GM19023 (cell line): ENCODE results near the gene MICAL2.
A peak's percentile ranks its signal among the peaks of the same experiment; 100 is the strongest.

ENCODE experiments used
- ATAC-seq: cut with Tn5 transposase; IDR thresholded peaks from one replicate; pipeline ENCODE4 v1.9.1; 2021; ENCODE audit warnings: mild to moderate bottlenecking, moderate library complexity; ENCODE audit not compliant: unreplicated experiment

The MICAL2 gene

DNA sequence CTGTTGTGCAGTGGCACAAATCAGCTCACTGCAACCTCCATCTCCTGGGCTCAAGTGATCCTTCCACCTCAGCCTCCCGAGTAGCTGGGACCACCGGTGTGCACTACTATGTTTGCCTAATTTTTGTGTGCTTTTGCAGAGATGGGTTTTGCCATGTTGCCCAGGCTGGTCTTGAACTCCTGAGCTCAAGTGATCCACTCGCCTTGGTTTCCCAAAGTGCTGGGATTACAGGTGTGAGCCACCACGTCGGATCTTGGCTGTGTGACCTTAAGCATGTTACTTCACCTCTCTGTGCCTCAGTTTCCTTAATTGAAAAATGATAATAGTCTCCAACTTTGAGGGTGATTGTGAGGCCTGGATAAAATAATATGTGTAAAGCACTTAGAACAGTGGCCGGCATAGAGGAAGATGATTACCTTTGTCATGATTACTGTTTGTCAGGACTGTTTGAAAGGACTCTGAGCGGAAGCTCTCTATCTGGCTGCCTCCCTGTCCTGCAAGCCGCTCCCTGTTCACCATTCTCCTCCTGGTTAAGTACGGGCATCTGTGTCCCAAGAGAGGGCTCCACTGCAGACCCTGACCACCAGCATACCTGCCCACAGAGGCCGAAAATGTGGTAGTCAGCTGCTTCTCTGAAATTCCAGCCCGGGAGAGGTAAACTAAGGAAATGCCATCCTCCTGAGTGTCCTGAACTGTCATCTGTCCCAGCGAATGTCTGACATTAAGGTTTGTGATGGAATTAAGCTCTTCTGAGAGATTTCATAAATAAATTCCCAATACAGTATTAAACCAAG is 73.6 kb downstream of the MICAL2 start:
- no peak for ATAC-seq

DNA sequence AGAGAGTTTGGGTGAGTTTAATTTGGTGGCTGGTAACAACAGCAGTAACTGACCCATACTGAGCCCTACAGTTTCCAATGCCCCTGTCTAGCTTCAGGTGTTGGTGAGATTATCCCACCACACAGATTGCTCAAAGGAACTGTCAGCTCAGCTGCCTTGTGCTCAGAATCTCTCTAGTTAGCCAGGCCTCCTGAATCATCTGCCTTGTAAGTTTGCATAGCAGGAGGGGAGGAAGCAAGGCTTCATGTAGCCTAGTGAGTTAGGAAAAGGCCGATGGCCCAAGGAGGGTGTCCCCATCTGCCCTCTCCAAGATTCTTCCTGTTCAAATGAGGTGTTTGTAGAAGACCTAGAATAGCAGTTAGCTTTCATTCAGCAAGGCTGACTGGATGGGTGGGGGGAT is 74.3 kb downstream of the MICAL2 start:
- ATAC-seq = no peak

DNA sequence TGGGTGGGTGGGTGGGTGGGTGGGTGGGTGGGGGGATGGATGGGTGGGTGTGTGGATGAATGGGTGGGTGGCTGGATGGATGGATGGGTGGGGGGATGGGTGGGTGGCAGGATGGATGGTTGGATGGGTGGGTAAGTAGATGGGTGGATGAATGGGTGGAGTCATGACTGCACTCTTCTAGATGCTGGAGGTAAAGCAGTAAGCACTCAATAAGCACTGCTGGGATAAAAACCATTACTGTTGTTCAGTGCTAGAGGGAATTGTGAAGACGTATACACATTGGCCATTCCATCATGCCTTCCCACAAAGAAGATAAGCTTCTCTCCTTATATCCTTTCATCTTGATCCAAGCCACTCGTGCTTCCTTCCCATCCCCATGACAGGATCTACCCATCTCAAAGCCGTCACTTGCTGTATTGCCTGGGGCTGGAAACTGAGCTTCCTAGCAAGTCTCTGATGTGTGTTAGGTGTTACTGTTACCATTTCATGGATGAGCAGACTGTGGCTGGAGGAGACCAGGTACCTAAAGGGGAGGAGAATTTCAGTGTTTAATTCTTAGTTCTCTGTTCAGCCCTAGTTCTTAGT is 74.8 kb downstream of the MICAL2 start:
- ATAC-seq = no peak

DNA sequence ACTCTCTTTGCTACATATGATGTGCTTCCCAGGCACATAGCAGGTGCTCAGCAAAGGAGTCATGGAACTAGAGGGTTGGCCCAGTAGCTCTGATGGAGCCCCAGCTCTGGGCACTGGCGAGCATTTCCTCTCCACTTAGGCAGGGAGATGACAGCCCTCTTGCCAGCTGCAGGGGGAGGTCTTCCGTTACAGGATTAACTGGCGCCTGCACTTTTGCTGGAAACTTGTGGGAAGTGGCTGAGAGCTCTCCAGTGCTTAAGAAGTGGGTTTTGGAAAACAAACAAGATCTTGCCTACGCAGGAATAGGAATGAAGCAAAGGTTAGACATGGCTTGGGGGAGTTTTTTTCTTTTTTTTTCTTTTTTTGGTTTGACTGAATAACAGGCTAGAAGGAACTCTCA is 75.5 kb downstream of the MICAL2 start:
- no peak for ATAC-seq

DNA sequence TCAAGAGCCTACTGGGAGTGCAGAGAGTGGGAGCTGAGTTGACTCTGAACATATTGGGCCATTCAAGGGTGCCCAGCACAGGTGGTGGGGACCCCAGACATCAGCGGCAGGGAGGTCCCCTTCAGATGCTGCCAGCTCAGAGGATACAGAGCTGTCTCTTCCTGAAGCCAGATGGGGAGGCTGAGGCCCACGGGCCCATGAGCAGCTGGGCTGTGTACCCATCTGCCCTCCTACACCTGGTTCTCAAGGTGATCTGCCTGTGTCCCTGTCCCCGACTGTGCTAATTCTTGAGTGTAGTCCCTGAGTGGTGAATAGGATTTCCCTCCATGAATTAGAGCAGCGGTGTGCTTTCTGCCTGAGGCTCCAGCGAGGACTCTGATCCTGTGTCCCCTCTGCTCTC is 76.3 kb downstream of the MICAL2 start:
- no peak for ATAC-seq

DNA sequence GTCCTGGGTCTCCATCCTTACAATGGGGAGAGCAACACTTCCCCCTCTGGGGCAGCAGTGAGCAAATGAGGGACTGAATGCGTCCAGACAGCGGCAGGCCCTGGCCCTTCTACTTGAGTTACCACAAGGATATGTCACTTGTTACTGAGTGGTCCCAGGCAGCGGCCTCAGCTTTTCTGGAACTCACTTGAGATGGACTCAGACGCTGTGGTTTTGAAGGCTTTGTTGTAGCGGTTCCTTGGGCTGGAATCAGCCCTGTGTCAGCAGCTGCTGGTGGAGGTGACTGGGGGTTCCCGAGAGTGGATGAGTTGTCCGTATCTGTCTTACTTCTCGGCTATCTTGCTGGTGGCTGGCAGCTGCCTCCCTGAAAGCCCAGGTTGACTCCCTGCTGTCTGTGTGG is 77.0 kb downstream of the MICAL2 start:
- ATAC-seq = no peak

DNA sequence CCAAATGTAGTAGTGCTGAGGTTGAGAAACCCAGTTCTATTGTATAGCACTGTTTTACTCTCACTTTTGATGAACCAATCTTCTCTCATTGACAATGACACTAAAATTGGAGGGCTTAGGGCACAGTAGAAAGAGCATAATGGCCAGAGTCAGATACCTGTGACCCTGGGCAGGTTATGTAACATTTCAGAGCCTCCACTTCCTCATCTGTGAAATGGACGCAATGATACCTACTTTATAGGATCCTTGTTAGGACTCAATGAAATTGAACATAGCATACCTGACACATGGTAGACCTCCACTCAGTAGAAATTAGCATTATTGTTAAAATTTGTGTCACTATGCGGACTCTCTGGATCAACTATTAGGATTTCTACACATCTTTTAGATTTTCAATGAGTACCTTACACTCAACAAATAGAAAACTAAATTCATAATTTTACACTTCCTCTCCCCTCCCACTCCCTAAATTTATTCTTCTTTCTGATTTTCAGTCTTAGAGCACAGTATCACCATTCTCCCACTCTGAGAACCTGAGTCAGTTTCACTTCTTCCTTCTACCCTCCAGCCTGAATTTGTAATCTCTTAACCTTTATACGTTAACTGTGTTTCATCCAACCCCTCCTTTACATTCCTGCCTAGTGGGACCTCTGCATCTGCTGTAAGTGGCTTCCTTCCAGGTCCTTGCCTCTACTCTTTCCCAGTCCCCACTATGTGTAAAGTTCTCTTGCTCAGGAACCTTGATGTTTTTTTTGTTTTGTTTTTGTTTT is 78.3 kb downstream of the MICAL2 start:
- ATAC-seq = peak; percentile 61

DNA sequence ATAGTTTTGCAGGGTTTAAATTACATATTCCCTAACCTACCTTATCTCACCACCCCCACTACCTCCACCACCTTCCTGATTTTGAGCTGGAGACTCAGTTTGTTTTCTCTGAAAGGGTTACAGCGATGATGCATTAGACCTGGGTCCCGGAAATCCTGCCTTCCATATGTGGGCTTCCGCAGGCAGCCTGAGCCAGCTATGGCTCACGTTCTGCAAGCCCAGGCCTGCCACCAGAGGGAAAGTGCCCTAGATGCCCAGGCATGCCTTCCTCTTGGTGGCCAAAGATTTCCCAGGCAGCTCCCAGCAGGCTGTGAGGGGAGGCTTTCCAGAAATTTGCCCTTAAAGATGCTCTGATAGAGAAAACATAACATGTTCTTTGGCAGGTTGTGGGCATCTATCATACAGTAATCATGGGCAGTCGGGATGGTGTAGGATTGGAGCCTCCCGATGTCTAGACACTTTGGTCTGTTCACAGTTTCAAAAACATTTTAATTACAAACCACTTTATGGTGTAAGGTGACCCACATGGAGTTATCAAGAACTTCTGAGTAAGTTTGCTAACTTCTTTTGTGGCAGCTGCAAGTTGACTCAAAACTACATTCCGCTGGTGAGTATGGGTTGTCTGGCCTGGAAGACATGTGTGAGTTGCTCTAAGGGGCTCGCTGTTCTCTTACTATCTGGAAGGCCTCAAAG is 79.3 kb downstream of the MICAL2 start:
- ATAC-seq = no peak

DNA sequence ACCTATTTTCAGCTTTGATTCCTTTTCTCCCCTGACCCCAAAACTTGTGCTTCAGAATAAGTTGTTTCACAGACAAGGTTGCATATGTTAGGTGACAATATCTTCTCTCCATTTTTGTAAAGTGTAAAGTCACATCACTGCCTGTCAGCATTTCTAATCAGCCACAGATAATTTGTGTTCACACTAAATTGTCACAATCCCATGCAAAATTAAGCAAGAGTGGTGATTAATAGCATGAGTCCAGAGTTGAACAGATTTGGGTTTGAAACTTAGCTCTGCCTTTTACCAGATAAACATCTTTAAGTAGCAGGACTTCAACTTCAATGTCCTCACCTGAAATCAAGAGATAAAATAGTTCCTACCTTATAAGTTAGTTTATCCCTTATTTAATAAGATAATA is 80.1 kb downstream of the MICAL2 start:
- ATAC-seq = no peak

DNA sequence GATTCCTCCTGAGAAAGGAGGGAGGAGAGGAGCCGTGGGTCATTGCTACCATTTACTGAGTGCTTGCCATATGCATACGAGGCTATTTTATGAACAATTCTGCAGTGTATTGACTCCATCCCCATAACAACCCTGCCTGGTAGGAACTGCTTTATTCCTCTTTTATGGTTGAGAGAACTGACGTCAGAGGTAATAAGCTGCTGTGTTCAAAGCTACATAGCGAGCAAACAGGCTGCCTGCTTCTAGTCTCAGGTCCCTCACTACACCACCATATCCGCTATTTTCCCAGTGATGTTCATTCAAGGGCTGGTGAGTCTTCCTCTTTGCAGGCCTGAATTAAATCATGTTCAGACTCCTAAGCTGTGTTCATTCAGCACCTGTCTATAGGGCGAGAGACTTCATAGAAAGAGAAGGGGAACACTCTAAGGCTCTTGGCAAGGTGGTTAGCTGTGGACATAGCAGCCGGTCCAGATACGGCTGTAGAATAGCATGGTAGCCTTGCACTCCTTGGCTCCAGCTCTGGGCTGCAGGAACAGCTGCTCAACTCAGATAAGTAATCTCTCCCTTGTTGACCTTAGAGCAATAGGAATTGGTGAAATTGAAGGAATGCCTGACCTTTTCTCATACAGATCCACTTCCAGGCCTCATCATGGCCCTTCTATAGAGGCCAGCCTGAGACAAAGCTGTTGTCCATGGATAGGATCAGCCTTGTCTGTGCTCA is 82.6 kb downstream of the MICAL2 start:
- no peak for ATAC-seq

DNA sequence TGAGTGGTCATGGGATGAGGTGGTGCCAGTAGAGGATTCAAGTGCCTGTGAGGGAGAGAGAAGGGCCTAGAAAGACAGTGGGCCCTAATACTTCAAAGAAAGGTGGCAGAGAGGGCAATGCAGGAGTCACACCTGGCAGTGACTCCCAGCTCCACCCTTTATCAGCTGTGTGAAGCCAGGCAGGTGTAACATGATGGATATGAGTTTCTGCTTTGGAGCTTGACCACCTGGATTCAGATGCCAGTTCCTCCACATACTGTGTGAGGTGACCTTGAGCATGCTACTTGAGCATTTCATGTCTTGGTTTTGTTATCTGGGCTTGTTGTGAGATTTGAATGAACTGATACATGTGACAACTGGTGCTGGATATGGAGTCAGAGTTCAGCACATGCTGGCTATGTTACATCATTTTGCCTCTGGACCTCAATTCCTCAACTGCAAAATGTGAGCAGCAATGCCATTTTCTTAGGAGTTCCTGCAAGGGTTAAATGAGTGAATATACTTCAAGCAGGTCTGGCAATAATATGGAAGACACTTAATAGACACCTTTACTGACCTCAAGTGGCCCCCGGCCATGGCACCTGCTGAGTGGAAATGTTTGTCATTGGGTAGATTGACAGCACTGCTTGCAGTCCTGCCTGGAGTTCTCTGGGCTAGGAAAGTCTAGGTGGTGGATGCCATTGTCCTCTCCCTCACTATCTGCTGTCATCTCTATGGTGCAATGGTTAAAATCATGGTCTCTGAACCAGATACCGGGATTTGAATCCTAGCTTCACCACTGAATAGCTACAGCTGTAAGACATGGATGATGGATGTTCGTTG is 83.3 kb downstream of the MICAL2 start:
- no peak for ATAC-seq

DNA sequence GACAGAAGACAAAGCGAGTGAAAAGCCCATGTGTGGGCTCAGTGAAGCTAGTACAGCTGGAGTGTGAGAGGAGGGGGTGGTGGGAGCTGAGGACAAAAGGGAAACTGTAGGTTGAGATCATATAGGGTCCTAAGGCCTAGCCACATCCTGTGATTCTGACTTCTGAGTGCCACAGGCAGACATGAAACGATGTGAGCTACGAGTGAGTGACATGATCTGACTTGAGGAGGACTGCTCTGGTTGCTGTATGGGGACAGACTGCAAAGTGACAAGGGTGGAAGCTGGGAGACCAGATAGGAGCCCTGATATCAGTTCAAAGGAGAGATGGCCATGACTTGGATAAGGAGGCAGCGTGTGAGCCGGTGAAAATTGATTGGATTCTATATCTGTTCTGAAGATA is 85.4 kb downstream of the MICAL2 start:
- ATAC-seq = peak; percentile 68

DNA sequence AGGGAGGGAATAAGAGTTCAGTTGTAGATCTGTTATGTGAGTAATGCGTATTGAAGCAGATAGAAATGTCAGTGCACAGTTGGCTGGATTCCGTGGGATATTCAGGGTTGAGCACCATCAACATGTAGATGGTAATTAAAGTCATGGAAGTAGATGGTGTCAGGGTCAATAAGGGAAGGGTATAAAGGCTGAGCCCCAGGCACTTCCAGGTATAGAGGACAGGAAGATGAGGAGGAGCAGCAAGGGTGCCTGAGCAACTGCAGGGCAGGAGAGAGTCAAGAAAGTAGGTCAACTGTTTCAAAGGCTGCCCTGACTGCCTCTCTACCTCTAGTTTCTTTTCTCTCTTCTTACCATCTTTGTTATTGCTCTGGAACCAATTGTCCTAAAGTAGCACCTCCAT is 85.9 kb downstream of the MICAL2 start:
- no peak for ATAC-seq

DNA sequence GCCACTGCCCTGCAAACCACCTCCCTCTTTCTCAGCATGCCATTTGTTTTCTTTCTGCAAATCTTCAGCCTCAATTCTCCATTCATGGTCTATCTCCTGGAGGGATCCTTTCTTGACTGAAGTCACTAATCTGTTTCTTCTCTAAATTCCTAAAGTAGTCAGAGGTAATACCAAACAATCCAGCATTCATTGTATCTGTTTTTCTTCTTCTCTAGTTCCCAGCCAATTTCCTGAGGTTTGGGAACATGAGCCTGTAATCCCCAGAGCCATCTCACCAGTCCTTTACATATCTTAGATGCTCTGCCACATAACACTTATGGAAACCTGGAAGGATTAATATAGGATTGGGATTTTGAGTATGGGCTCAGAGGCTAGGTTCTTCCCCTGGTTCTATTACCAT is 86.5 kb downstream of the MICAL2 start:
- ATAC-seq = no peak

DNA sequence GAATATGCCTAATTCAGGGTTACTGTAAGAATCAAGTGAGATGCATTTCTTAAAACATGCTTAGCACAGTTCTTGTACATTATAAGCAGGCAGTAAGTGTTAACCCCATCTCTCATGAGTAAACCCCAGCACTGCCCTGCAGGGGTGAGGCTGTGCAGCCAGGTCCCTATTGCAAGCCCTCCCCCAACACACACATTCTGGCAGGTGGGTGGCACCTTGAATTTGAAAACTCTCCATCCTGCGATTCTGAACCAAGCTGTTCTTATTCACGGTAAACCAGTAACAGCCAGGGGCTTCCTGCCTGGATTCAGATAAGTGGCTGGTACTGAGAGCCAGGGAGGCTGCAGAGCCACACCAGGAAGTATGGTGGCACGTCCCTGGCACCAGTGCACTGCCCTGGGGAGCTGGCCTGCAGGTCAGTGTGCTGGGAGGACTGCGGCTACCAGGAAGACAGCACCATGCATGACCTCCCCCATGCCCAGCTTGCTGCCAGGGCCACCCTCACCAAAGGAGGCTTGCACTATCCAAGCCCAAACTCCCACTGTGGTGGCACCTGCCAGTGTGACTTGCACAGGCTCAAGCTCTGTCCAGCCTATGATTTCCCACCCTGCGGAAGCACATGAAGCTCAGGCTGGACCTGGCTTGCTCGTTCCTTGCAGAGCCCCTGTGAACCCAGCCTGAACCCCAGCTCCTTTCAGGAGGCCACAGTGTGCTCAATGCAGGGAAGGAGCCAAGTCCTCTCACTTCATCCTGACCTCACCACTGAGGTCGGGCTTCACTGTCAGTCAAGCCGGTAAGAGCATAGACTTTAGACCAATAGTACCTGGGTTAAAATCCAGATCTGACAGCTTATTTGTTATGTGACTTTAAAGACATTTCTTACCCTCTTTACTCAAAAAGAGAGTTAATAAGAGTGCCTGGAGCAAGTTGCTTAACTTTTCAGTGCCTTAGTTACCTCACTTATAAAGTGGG is 88.1 kb downstream of the MICAL2 start:
- ATAC-seq = no peak

DNA sequence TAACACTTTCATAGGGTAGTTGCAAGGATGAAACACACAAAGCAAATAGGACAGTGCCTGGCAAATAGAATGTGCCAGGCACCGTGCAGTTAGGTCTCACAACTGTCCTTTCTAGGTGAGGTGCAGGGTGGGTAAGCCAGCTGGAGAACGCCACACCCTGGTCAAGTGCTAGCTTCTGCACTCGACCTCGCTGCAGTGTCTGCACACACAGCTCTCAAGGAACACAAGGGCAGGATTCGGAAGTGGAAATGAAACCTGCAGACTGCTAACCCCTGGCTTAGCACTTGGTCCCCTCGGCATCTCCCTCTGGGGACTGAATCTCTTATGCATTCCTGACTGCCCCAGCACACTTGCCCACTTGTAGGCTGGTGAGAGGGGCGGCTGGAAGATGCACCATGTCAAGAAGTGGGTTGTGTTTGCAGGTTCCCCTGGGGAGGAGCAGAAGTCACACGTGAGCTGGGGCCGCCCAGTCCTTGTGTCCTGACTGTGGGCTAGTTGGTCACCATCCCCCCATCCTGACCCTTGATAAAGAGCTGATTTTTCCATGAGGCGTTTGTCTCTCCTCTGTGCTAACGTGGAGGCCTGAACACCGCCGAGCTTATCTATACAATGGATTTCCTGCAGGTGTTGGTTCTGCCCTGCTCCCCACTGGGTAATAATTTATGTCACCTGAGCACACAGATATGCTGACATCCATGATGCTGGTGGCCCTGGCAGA is 89.0 kb downstream of the MICAL2 start:
- ATAC-seq = no peak

DNA sequence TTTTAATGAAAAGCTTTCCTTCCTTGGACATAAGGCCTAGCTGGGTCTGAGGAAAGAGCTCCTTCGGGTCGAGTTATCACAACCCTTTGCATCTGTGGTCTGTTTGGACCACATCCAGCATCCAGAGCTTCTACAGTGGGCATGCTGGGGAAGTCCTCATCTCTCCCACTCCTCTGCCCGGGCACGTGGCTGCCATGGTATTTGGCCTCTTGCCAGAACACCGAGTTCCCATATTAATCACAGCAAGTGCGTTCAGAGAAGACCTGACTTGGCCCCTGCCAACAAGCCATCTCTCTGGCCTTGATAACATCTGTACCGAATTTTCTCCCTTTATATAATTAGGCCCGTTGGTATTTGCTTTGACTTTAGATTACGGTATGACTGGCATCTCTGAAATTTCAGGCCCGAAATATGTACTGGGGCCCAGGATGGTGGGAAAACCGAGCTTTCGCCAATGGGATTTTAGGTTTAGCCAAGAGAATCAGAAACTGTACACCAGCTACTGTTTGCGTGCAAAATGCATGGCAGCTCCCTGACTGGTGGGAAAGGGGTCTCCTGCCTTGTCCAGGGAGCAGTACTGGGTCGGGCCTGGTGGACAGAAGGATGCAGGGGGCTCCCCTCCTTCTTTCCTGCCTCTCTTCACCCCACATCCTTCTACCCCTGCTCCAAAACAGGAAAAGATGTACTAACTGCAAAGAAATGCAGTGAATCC is 90.0 kb downstream of the MICAL2 start:
- no peak for ATAC-seq
